MM.1S (cell line): ENCODE measurements around the gene IFIT5.

ENCODE experiments used
- DNase-seq: peaks from one replicate; pipeline ENCODE4 v3.0.0-alpha.2; 2015
- H2AFZ ChIP-seq: fragments of 300-600 bp; sonication (generic); 2 replicates; pipeline ENCODE4 v1.6.0; 2016; ENCODE audit warnings: antibody characterized with exemption, low read length
- H3F3A ChIP-seq: fragments of 300-600 bp; sonication (generic); 2 replicates; pipeline ENCODE4 v1.6.1; 2016; ENCODE audit warnings: mild to moderate bottlenecking, antibody characterized with exemption, low read length, moderate library complexity, mixed read lengths; ENCODE audit not compliant: insufficient read depth
- H3K27ac ChIP-seq: fragments of 300-600 bp; sonication (generic); 2 replicates; pipeline ENCODE4 v1.5.1; 2016; ENCODE audit warnings: mild to moderate bottlenecking, low read length
- H3K27me3 ChIP-seq: fragments of 300-600 bp; sonication (generic); replicated peaks from 2 replicates; pipeline ENCODE4 v1.6.0; 2016; ENCODE audit warnings: low read length; ENCODE audit not compliant: insufficient read depth
- H3K36me3 ChIP-seq: fragments of 300-600 bp; sonication (generic); replicated peaks from 2 replicates; pipeline ENCODE4 v1.6.1; 2016; ENCODE audit warnings: mild to moderate bottlenecking, low read length, mixed read lengths; ENCODE audit not compliant: insufficient read depth
- H3K4me1 ChIP-seq: fragments of 300-600 bp; sonication (generic); 2 replicates; pipeline ENCODE4 v1.6.1; 2016; ENCODE audit warnings: low read length, mixed read lengths
- H3K4me2 ChIP-seq: fragments of 300-600 bp; sonication (generic); 2 replicates; pipeline ENCODE4 v1.6.0; 2016; ENCODE audit warnings: low read depth, low read length
- H3K4me3 ChIP-seq: fragments of 300-600 bp; sonication (generic); 2 replicates; pipeline ENCODE4 v1.5.1; 2016; ENCODE audit warnings: low read length, mixed read lengths
- H3K79me2 ChIP-seq: fragments of 300-600 bp; sonication (generic); 2 replicates; pipeline ENCODE4 v1.6.1; 2016; ENCODE audit warnings: mixed run types, low read length, mixed read lengths
- H3K9ac ChIP-seq: fragments of 300-600 bp; sonication (generic); 2 replicates; pipeline ENCODE4 v1.6.1; 2016; ENCODE audit warnings: low read length, mixed read lengths
- H3K9me2 ChIP-seq: fragments of 300-600 bp; sonication (generic); replicated peaks from 2 replicates; pipeline ENCODE4 v1.6.1; 2016; ENCODE audit warnings: mild to moderate bottlenecking, low read length, mixed read lengths; ENCODE audit not compliant: insufficient read depth
- H3K9me3 ChIP-seq: fragments of 300-600 bp; sonication (generic); replicated peaks from 2 replicates; pipeline ENCODE4 v1.6.1; 2016; ENCODE audit warnings: mild to moderate bottlenecking, low read length, mixed read lengths; ENCODE audit not compliant: insufficient read depth
- H4K20me1 ChIP-seq: fragments of 300-600 bp; sonication (generic); 2 replicates; pipeline ENCODE4 v1.6.1; 2016; ENCODE audit warnings: mild to moderate bottlenecking, low read length, moderate library complexity, mixed read lengths; ENCODE audit not compliant: insufficient read depth
- CTCF ChIP-seq: fragments of 300-600 bp; sonication (generic); IDR thresholded peaks from 2 replicates; pipeline ENCODE4 v1.5.1; 2016; ENCODE audit warnings: antibody characterized with exemption, low read length, mixed read lengths
- EZH2 ChIP-seq: fragments of 300-600 bp; sonication (generic); optimal IDR thresholded peaks from 2 replicates; pipeline ENCODE3; 2017; ENCODE audit warnings: low read depth, mild to moderate bottlenecking, antibody characterized with exemption, low read length, mixed read lengths
- EZH2phosphoT487 ChIP-seq: fragments of 300-600 bp; sonication (generic); IDR thresholded peaks from 2 replicates; pipeline ENCODE4 v1.6.1; 2018; ENCODE audit warnings: antibody characterized with exemption, low read length

The IFIT5 gene

DNA sequence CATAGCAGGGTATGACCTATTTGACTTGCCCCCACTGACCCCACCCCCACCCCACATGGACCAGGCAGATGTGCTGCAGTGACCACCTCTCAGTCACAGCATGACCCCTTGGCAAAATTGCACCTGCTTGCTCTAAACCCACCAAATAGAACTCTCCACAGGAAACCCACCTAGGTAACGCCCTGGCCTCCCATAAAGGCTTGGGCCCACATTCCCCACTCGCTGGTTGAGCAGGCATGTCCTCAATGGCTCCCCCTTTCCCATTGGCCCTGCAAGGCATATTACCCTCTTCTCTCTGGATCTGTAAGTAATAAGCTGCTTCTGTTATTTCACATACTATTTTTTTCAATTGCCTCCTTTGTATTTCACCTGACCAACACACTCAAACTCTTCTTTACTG, 19.2 kb upstream of the IFIT5 start:
- H3K27ac ChIP-seq: no peak overlapping the region
- no peaks in the 10 kb centered on the region for H3K79me2 ChIP-seq
- H3K9me3 ChIP-seq: no peaks in the 10 kb centered on the region
- H3K4me3 ChIP-seq: no peak overlapping the region
- no peak for TF ChIP-seq EZH2phosphoT487
- no peak for TF ChIP-seq CTCF
- no peak for TF ChIP-seq EZH2
- H3K27me3 ChIP-seq: no peaks in the 10 kb centered on the region
- no peak overlapping the region for H2AFZ ChIP-seq
- no peak for DNase-seq
- no peak overlapping the region for H3K4me2 ChIP-seq
- no peaks in the 10 kb centered on the region for H4K20me1 ChIP-seq
- H3K9me2 ChIP-seq: no peaks in the 10 kb centered on the region
- H3K36me3 ChIP-seq: no peaks in the 10 kb centered on the region
- H3K9ac ChIP-seq: no peak overlapping the region
- peaks cover 23% of the 10 kb centered on the region for H3K4me1 ChIP-seq
- H3F3A ChIP-seq: peaks cover 28% of the 10 kb centered on the region

DNA sequence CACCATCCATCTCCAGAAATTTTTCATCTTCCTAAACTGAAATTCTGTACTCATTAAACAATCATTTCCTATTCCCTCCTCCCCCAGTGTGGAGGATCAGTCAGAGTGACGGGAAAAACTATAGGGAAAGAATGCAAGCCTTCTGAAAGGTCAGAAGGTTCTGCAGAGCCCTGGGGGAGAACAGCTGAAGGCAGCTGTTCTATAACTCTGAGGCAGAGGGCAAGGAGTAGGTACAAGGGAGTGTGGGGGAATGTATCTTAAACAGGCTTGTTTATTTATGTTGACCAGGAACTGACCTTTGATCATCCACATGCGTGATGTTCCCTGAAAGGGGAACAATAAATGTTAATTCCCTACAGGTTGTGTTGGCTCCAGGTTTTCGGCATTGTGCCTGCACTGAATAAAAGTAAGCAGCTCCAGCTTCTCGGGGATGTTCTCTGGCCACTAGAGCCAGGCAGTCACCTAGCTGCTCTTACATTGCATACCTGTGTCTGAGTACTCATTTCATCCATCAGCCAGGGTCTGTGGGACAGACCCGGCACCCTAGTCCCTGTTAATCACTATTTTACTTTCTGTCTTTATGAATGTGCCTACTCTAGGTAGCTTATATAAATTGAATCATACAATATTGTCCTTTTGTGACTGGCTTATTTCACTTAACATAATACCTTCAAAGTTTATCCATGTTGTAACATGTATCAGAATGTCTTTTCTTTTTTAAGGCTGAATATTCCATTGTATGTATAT, 16.2 kb upstream of the IFIT5 start:
- H2AFZ ChIP-seq: no peak overlapping the region
- H3K4me1 ChIP-seq: peaks cover 5% of the 10 kb centered on the region
- no peaks in the 10 kb centered on the region for H3K27me3 ChIP-seq
- H3K27ac ChIP-seq: no peak overlapping the region
- peaks cover 3% of the 10 kb centered on the region for H3F3A ChIP-seq
- no peak for DNase-seq
- no peaks in the 10 kb centered on the region for H4K20me1 ChIP-seq
- no peak overlapping the region for H3K4me2 ChIP-seq
- no peak overlapping the region for H3K9ac ChIP-seq
- H3K9me2 ChIP-seq: no peaks in the 10 kb centered on the region
- no peak overlapping the region for H3K4me3 ChIP-seq
- TF ChIP-seq EZH2 (no peak), EZH2phosphoT487 (no peak), CTCF (no peak)
- H3K36me3 ChIP-seq: no peaks in the 10 kb centered on the region
- H3K79me2 ChIP-seq: no peaks in the 10 kb centered on the region
- no peaks in the 10 kb centered on the region for H3K9me3 ChIP-seq

GRCh38 chr10:89399956-89400355, 14.4 kb upstream of the IFIT5 start:
- DNase-seq: no peak
- Histone ChIP-seq H3K9me2 (no peaks in the 10 kb centered on the region), H4K20me1 (no peaks in the 10 kb centered on the region), H3K9me3 (no peaks in the 10 kb centered on the region), H3K4me2 (no peak overlapping the region), H3K4me1 (no peaks in the 10 kb centered on the region), H3F3A (no peaks in the 10 kb centered on the region), H3K9ac (no peak overlapping the region), H3K4me3 (no peak overlapping the region), H3K36me3 (no peaks in the 10 kb centered on the region), H3K79me2 (no peaks in the 10 kb centered on the region), H3K27me3 (no peaks in the 10 kb centered on the region), H2AFZ (no peak overlapping the region), H3K27ac (no peak overlapping the region)
- TF ChIP-seq EZH2phosphoT487: no peak
- TF ChIP-seq EZH2: no peak
- no peak for TF ChIP-seq CTCF
